Vagina (tissue), 2 donors: Measurements from ENCODE around the gene LACRT.

Experiments
- POLR2A ChIP-seq, 2 donors: fragments of 450-650 bp; IDR thresholded peaks; one replicate each; pipeline ENCODE4 v1.6.1; 2017; ENCODE audit warnings: antibody characterized with exemption in 2 of 2, mild to moderate bottlenecking in 2 of 2, moderate library complexity in 2 of 2
- POLR2AphosphoS5 ChIP-seq, 2 donors: sonication (generic); formaldehyde crosslinking; IDR thresholded peaks; one replicate each; pipeline ENCODE4 v1.9.0; 2017; ENCODE audit warnings: antibody characterized with exemption in 2 of 2, mild to moderate bottlenecking in 2 of 2, low read depth in 1 of 2; ENCODE audit not compliant: insufficient read depth in 1 of 2
- TF ChIP-seq, protein P1 (sequence below), 3 experiments: fragments of 450-650 bp in 2 of 3; fragments of 200-600 bp in 1 of 3; sonication (generic) in 1 of 3; IDR thresholded peaks; one replicate each; pipeline ENCODE4 v1.5.1; 2017 to 2019; ENCODE audit warnings: antibody characterized with exemption in 3 of 3, mild to moderate bottlenecking in 2 of 3, moderate library complexity in 2 of 3

GRCh38 chr12:54585243-54585642 lies 49.5 kb downstream of the LACRT start:
- TF ChIP-seq, protein P1, sequence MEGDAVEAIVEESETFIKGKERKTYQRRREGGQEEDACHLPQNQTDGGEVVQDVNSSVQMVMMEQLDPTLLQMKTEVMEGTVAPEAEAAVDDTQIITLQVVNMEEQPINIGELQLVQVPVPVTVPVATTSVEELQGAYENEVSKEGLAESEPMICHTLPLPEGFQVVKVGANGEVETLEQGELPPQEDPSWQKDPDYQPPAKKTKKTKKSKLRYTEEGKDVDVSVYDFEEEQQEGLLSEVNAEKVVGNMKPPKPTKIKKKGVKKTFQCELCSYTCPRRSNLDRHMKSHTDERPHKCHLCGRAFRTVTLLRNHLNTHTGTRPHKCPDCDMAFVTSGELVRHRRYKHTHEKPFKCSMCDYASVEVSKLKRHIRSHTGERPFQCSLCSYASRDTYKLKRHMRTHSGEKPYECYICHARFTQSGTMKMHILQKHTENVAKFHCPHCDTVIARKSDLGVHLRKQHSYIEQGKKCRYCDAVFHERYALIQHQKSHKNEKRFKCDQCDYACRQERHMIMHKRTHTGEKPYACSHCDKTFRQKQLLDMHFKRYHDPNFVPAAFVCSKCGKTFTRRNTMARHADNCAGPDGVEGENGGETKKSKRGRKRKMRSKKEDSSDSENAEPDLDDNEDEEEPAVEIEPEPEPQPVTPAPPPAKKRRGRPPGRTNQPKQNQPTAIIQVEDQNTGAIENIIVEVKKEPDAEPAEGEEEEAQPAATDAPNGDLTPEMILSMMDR (IDR thresholded peaks at IDR 0.05) = no peak
- TF ChIP-seq POLR2A (IDR thresholded peaks at IDR 0.05) = no peak
- TF ChIP-seq POLR2AphosphoS5 (IDR thresholded peaks at IDR 0.05; ENCODE audit: insufficient read depth in 1 of 2, low read depth in 1 of 2) = no peak
